Glomerular endothelial cell (primary cell): Measurements from ENCODE around the gene TACC2. TPM values are rescaled to one million over a fixed set of nuclear protein-coding genes. Genes with fewer than 3 reads are reported as not detected.
"Not testable (repeated sequence)": the region's sequence is repeated elsewhere in the genome, so short reads cannot be mapped to it uniquely, and the experiment has no call there.

Experiments used
- DNase-seq: peaks from one replicate; pipeline ENCODE4 v3.0.0-alpha.2; 2011; ENCODE audit warnings: low read depth, low spot score; ENCODE audit errors: extremely low read depth
- total RNA-seq: library from RNA; depleted of rRNA; stranded (reverse); fragments of >200 nt; gene quantifications from 2 replicates; pipeline ENCODE4 v1.2.3, GENCODE V29; 2015

Gene TACC2
- total RNA-seq, 1 donor from 2014 or later, result 39.6 TPM

GRCh38 chr10:122055252-122055651, 66.3 kb downstream of the TACC2 start:
- no peak for DNase-seq

- no peak for DNase-seq
These were observed 67.6 kb downstream of the TACC2 start for GRCh38 chr10:122056431-122057094.

GRCh38 chr10:122057841-122058413, 69.0 kb downstream of the TACC2 start:
- DNase-seq, result no peak

GRCh38 chr10:122060250-122060649, 71.3 kb downstream of the TACC2 start:
- DNase-seq, result no peak

- no peak for DNase-seq
These were observed 74.1 kb downstream of the TACC2 start for GRCh38 chr10:122062831-122063674.

GRCh38 chr10:122066337-122066939, 77.5 kb downstream of the TACC2 start:
- not testable (repeated sequence) for DNase-seq

GRCh38 chr10:122068844-122069243, 79.9 kb downstream of the TACC2 start:
- DNase-seq, result no peak

- no peak for DNase-seq
These were observed 83.5 kb downstream of the TACC2 start for GRCh38 chr10:122072491-122072890.

GRCh38 chr10:122073508-122073907, 84.5 kb downstream of the TACC2 start:
- DNase-seq, result no peak

GRCh38 chr10:122075171-122075570, 86.2 kb downstream of the TACC2 start:
- DNase-seq, result no peak

- not testable (repeated sequence) for DNase-seq
These were observed 86.9 kb downstream of the TACC2 start for GRCh38 chr10:122075876-122076275.

- DNase-seq, result no peak
These were observed 88.4 kb downstream of the TACC2 start for GRCh38 chr10:122077311-122077875.

GRCh38 chr10:122078326-122078725, 89.4 kb downstream of the TACC2 start:
- DNase-seq, result no peak

GRCh38 chr10:122078965-122079795, 90.2 kb downstream of the TACC2 start:
- no peak for DNase-seq

GRCh38 chr10:122082616-122083477, 93.9 kb downstream of the TACC2 start:
- no peak for DNase-seq

GRCh38 chr10:122083478-122084025, 94.6 kb downstream of the TACC2 start:
- no peak for DNase-seq

GRCh38 chr10:122084286-122085041, 95.5 kb downstream of the TACC2 start:
- no peak for DNase-seq

GRCh38 chr10:122085423-122085911, 96.5 kb downstream of the TACC2 start:
- no peak for DNase-seq
